GM12872 (cell line): ENCODE results near the gene TBL1Y.

Experiments used
- CTCF ChIP-seq: IDR thresholded peaks from 3 replicates; pipeline ENCODE4 v1.5.1; 2011; ENCODE audit warnings: low read depth, mild to moderate bottlenecking, low read length, moderate library complexity; ENCODE audit not compliant: insufficient read depth

TBL1Y gene

GRCh38 chrY:6997503-6998066 lies 87.1 kb downstream of the TBL1Y start:
- TF ChIP-seq CTCF = no peak

- TF ChIP-seq CTCF = no peak
These were observed 89.4 kb downstream of the TBL1Y start for GRCh38 chrY:6999905-7000304.

- no peak for TF ChIP-seq CTCF
These were observed 92.1 kb downstream of the TBL1Y start for GRCh38 chrY:7002581-7002980.

GRCh38 chrY:7007911-7008310 lies 97.4 kb downstream of the TBL1Y start:
- TF ChIP-seq CTCF = no peak

GRCh38 chrY:7008578-7009355 lies 98.3 kb downstream of the TBL1Y start:
- TF ChIP-seq CTCF = no peak

- no peak for TF ChIP-seq CTCF
These were observed 102.6 kb downstream of the TBL1Y start for GRCh38 chrY:7013051-7013450.

- TF ChIP-seq CTCF = no peak
These were observed 106.0 kb downstream of the TBL1Y start for GRCh38 chrY:7016521-7016920.
